Upper lobe of left lung (tissue), 6 donors: ENCODE data around the gene MFRP. TPM values are rescaled to one million over a fixed set of nuclear protein-coding genes. Genes with fewer than 3 reads are reported as not detected.
A peak's percentile ranks its signal among the peaks of the same experiment; 100 is the strongest.

Experiments
- ATAC-seq, 2 donors: fragments of 200-7000 bp; cut with Tn5 transposase; one replicate each; pipeline ENCODE4 v1.9.1; 2022; ENCODE audit warnings: mild to moderate bottlenecking in 2 of 2, moderate library complexity in 2 of 2; ENCODE audit not compliant: low FRiP score in 2 of 2
- DNase-seq, 2 donors: peaks; one replicate each; pipeline ENCODE4 v3.0.0-alpha.2; 2019 to 2020
- H3K27ac ChIP-seq, 4 donors: fragments of 200-600 bp; sonication (generic); one replicate each; pipeline ENCODE4 v1.5.1; 2016 to 2019
- H3K27me3 ChIP-seq, 4 donors: fragments of 200-600 bp; sonication (generic); one replicate each; pipeline ENCODE4 v1.5.1; 2017 to 2019
- H3K36me3 ChIP-seq, 4 donors: fragments of 200-600 bp; sonication (generic); one replicate each; pipeline ENCODE4 v1.5.1; 2016 to 2019
- H3K4me1 ChIP-seq, 4 donors: fragments of 200-600 bp; sonication (generic); one replicate each; pipeline ENCODE4 v1.5.1; 2018 to 2019
- H3K4me3 ChIP-seq, 4 donors: fragments of 200-600 bp; sonication (generic); one replicate each; pipeline ENCODE4 v1.5.1; 2017 to 2019; ENCODE audit warnings: mild to moderate bottlenecking in 2 of 4, moderate library complexity in 1 of 4
- H3K9me3 ChIP-seq, 4 donors: fragments of 200-600 bp; sonication (generic); one replicate each; pipeline ENCODE4 v1.5.1; 2018 to 2019
- EP300 ChIP-seq, 4 donors: sonication (generic); formaldehyde crosslinking; IDR thresholded peaks; one replicate each; pipeline ENCODE4 v1.5.1; 2017; ENCODE audit warnings: antibody characterized with exemption in 4 of 4, control low read depth in 2 of 4
- POLR2A ChIP-seq, 4 donors: fragments of 450-650 bp; IDR thresholded peaks; one replicate each; pipeline ENCODE4 v1.5.1; 2016 to 2017; ENCODE audit warnings: antibody characterized with exemption in 4 of 4, mild to moderate bottlenecking in 2 of 4
- POLR2AphosphoS5 ChIP-seq, 2 donors: sonication (generic); formaldehyde crosslinking; IDR thresholded peaks; one replicate each; pipeline ENCODE4 v1.5.1; 2017; ENCODE audit warnings: antibody characterized with exemption in 2 of 2
- WGBS, 2 donors: methylation state at CpG; one replicate each; pipeline ENCODE4 v1.1.5; 2017 to 2018; 5-methylcytosine and 5-hydroxymethylcytosine counted together
- total RNA-seq, 6 donors: library from RNA; depleted of rRNA in 4 of 6; stranded (reverse); fragments of >200 nt in 4 of 6; gene quantifications; one replicate each; pipeline versions ENCODE4 v1.1.0 to v1.2.1, GENCODE V29; 2016 to 2021
- TF ChIP-seq, protein P1 (sequence below), 6 experiments: fragments of 450-650 bp in 4 of 6; fragments of 200-600 bp in 2 of 6; sonication (generic) in 2 of 6; IDR thresholded peaks; one replicate each; pipeline ENCODE4 v1.5.1; 2016 to 2019; ENCODE audit warnings: antibody characterized with exemption in 6 of 6
- donor health status: DM: no; HTN: no; CAD: no; lungs with moderate emphysema.
- donor health status: DM: no; HTN: yes; CAD: no; lungs with severe emphysema.

The MFRP gene
- total RNA-seq, 6 donors from 2014 or later = not detected

DNA sequence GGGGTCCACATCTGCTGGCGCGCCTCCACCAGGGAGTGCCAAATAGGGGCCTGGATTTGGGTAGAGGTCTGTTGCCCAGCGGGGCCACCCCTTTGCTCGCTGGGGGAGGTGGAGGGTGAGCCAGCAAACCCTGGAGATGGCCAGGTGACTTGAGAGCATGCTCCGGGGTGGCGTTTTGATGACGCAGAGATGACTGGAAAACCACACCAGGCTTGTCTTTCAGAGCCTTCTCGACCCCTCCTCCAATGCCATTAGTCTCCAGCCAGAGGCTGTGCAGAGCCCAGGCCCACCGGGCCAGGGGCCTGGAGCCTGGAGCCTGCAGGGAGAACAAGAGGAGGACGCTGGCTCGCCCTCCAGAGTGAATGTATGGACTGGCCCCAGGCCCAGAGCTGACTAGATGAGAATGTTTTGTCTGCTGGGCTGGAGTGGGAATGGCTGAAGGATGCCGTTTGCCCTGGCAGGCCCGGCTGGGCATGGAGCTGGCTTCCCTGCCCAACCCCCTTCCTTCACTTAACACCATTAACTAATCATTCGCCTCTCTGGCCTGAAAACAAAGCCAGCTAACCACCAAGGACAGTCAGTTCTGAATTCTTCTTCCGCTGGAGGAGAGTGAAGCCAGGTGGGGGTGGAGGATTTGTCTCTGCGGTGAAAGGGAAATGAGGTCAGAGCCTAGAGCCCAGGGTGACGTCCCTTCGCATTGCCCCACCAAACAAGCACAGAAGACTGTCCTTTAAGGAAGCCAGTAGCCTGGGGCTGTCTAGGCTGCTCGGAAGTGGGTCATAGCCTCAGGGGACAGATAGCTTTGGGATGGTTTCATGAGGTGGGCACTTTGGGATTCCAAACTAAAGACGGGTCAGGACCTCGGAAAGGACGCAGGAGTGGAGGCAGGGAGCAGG lies 28.0 kb downstream of the MFRP start:
- peak; percentile 36 to 58 for DNase-seq
- Histone ChIP-seq H3K4me1 (peaks cover 55 to 79% (median 64%) of the 10 kb centered on the region in 4 donors), H3K4me3 (peak overlapping the region in 1 of 4 donors; percentile 4)

DNA sequence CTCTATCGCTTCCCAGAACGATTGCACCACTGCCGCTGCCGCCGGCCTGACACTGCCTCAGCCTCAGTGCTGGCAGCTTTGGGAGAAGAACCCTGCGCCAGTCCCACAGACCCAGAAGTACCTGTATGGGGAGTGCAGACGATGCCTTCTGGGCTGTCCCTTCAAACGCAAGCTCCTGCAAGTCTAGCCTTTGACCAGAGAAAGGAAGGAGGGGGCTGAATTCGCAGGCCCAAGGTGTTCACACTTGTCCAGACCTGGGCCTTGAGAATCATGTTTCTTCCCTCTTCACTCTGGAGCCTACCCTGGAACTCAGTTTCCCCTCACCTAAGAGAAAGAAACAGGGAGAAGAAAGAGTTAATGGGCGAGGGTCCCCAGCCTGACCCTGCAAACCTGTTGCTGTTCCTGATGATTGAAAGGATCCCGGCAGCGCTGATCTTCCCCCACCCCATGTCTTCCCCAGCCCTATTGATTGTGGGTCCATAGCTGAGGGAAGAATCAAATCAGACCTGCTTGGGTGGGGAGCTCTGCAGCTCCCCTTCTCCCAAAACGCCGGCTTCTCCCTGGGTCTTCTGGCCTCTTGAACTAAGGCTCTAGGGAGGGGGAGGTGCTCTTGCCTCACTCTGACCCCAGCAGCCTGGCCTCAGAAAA lies 28.8 kb downstream of the MFRP start:
- Histone ChIP-seq H3K4me1 (peaks cover 55 to 79% (median 64%) of the 10 kb centered on the region in 4 donors), H3K9me3 (no peaks in the 10 kb centered on the region), H3K27ac (peak overlapping the region; percentile 88 to 96 (median 92)), H3K4me3 (peak overlapping the region in 3 of 4 donors; percentile 50 to 63 (median 56)), H3K27me3 (peaks cover 0 to 36% (median 15%) of the 10 kb centered on the region in 4 donors), H3K36me3 (peaks cover 0 to 19% (median 0%) of the 10 kb centered on the region in 4 donors)
- WGBS, 2 donors = 51 to 71% methylated on average over 7 to 12 of the region's 14 CpGs
- no peak for DNase-seq
- no peak for ATAC-seq
- no peak for TF ChIP-seq EP300 (IDR thresholded peaks at IDR 0.05)
- TF ChIP-seq, protein P1, sequence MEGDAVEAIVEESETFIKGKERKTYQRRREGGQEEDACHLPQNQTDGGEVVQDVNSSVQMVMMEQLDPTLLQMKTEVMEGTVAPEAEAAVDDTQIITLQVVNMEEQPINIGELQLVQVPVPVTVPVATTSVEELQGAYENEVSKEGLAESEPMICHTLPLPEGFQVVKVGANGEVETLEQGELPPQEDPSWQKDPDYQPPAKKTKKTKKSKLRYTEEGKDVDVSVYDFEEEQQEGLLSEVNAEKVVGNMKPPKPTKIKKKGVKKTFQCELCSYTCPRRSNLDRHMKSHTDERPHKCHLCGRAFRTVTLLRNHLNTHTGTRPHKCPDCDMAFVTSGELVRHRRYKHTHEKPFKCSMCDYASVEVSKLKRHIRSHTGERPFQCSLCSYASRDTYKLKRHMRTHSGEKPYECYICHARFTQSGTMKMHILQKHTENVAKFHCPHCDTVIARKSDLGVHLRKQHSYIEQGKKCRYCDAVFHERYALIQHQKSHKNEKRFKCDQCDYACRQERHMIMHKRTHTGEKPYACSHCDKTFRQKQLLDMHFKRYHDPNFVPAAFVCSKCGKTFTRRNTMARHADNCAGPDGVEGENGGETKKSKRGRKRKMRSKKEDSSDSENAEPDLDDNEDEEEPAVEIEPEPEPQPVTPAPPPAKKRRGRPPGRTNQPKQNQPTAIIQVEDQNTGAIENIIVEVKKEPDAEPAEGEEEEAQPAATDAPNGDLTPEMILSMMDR (IDR thresholded peaks at IDR 0.05) = no peak
- TF ChIP-seq POLR2AphosphoS5 (IDR thresholded peaks at IDR 0.05) = no peak
- TF ChIP-seq POLR2A (IDR thresholded peaks at IDR 0.05) = no peak

More for the DNA sequence above, 28.0 kb downstream of the MFRP start:
- Histone ChIP-seq H3K9me3 (no peaks in the 10 kb centered on the region), H3K27ac (peak overlapping the region; percentile 88 to 96 (median 92)), H3K27me3 (peaks cover 0 to 36% (median 15%) of the 10 kb centered on the region in 4 donors), H3K36me3 (peaks cover 0 to 12% (median 0%) of the 10 kb centered on the region in 4 donors)
- TF ChIP-seq POLR2A (IDR thresholded peaks at IDR 0.05) (peak in 2 of 4 donors; percentile 15 to 43), EP300 (IDR thresholded peaks at IDR 0.05) (peak in 1 of 4 donors; percentile 27), POLR2AphosphoS5 (IDR thresholded peaks at IDR 0.05) (peak; percentile 78 to 87)
- TF ChIP-seq, protein P1 (IDR thresholded peaks at IDR 0.05) = no peak
- 57 to 61% methylated on average over 11 to 22 of the region's 22 CpGs for whole genome bisulfite sequencing, 2 donors
- ATAC-seq = no peak

DNA sequence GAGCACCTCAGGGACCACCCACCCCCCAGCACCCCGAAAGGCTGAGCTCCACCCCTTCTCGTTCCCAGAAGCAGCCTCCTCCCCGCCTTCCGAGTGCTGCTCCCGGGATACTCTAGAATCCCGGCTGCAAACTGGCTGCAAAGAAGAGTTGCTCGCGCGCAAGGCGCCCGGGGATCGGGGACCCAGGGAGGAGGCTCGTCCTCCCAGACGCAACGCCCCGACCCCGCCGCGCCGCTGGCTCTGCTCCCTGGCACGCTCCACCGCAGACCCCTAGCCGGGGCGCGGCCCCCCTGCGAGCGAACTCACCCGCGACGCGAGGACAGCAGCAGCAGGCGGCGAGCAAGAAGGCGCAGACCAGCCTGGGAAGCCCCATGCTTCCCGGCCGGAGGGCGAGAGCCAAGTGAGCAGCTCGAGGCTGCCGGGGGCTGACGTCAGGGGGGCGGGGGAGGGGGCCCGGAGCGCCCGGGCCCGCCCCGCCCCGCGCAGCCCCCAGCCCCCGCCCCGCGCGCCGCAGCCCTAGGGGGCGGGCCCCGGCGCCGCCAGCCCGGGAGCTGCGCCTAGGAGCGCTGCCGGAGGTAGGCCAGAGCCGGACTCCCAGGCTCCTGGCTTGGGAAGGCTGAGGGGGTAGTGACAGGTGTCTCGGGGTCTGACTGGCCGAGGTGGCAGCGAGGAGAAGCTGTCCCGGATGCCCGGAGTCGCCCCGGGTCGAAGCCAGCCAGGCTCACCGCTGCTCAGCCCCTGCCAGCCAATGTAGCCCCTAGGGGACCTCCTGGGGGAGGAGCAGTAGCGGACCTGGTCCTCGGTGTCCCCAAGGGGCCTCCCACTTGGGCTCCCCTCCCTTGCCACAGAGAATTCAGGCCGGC lies 29.5 kb downstream of the MFRP start, which contains the start of gene MCAM:
Gene MCAM (minus strand): TSS at position 402 of the 863 bp plus-strand sequence. CDS start 29 bp downstream, at position 373.
- Histone ChIP-seq H3K4me3 (peak within 1 kb of the TSS; percentile 27 to 63 (median 53)), H3K36me3 (peaks cover 0 to 26% (median 0%) of the 10 kb centered on the region in 4 donors), H3K27ac (peak within 1 kb of the TSS; percentile 88 to 96 (median 92)), H3K4me1 (peaks cover 52 to 72% (median 61%) of the 10 kb centered on the region in 4 donors), H3K27me3 (peaks cover 0 to 36% (median 15%) of the 10 kb centered on the region in 4 donors), H3K9me3 (no peaks in the 10 kb centered on the region)
- TF ChIP-seq, protein P1 (IDR thresholded peaks at IDR 0.05) = no peak
- TF ChIP-seq POLR2AphosphoS5 (IDR thresholded peaks at IDR 0.05) (peak; percentile 28 to 57), POLR2A (IDR thresholded peaks at IDR 0.05) (peak in 1 of 4 donors; percentile 20)
- ATAC-seq (no peak), DNase-seq (peak in 1 of 2 donors; percentile 88)
- 1 to 8% methylated on average over 5 to 27 of the region's 74 CpGs for WGBS, 2 donors
